CD4-positive, alpha-beta T cell treated with Interleukin-1 beta for 1 hour (primary cell): ENCODE measurements around the gene PRKAR2B.

Experiments
- DNase-seq, 2 donors: peaks; one replicate each; pipeline ENCODE4 v3.0.0-alpha.2; 2020 to 2022

Gene PRKAR2B

GRCh38 chr7:107196834-107197610 is 152.5 kb downstream of the PRKAR2B start:
- no peak for DNase-seq

- peak in 1 of 2 donors; percentile 26 for DNase-seq
These were observed 157.4 kb downstream of the PRKAR2B start for GRCh38 chr7:107201795-107202450.

GRCh38 chr7:107203607-107204006 is 159.1 kb downstream of the PRKAR2B start:
- no peak for DNase-seq

- DNase-seq: no peak
These were observed 161.6 kb downstream of the PRKAR2B start for GRCh38 chr7:107206136-107206535.

GRCh38 chr7:107206706-107207105 is 162.2 kb downstream of the PRKAR2B start:
- DNase-seq: no peak

GRCh38 chr7:107207459-107207858 is 163.0 kb downstream of the PRKAR2B start:
- DNase-seq: no peak

GRCh38 chr7:107208024-107208521 is 163.6 kb downstream of the PRKAR2B start:
- DNase-seq: no peak

- no peak for DNase-seq
These were observed 164.1 kb downstream of the PRKAR2B start for GRCh38 chr7:107208563-107208962.

- no peak for DNase-seq
These were observed 165.1 kb downstream of the PRKAR2B start for GRCh38 chr7:107209565-107209964.

GRCh38 chr7:107210400-107210799 is 165.9 kb downstream of the PRKAR2B start:
- no peak for DNase-seq
